Measurements from ENCODE around the gene TMIGD3. TPM values are rescaled to one million over a fixed set of nuclear protein-coding genes. Genes with fewer than 3 reads are reported as not detected.
A peak's percentile ranks its signal among the peaks of the same experiment; 100 is the strongest.
"Not testable (repeated sequence)": the region's sequence is repeated elsewhere in the genome, so short reads cannot be mapped to it uniquely, and the experiment has no call there.

TMIGD3 gene
- total and polyA plus RNA-seq, 2 donors (not counting 1 experiment from before 2014, with no cell fraction given): not detected

- no peak overlapping the region for H2AFZ ChIP-seq (ENCODE audit: low read length)
- no peaks in the 10 kb centered on the region for H3K27me3 ChIP-seq (ENCODE audit: control insufficient read depth, insufficient read depth, low read length)
- TF ChIP-seq CTCF (conservative IDR thresholded peaks at IDR 0.05 in 1 of 2, IDR thresholded peaks at IDR 0.05 in 1 of 2; ENCODE audit: low read depth in 1 of 2, low read length in 2 of 2) (no peak), EZH2 (IDR thresholded peaks at IDR 0.05; ENCODE audit: low read length, missing control alignments) (no peak)
- no peaks in the 10 kb centered on the region for H4K20me1 ChIP-seq (ENCODE audit: control insufficient read depth, extremely low read depth, insufficient read depth, low read length)
- no peak overlapping the region for H3K4me2 ChIP-seq (ENCODE audit: extremely low read depth, insufficient read depth, low read length)
- no peak for DNase-seq (ENCODE audit: low read depth in 2 of 2)
- H3K4me3 ChIP-seq (replicated peaks in 1 of 4; ENCODE audit: control extremely low read depth in 1 of 4, insufficient read depth in 1 of 4, low read depth in 3 of 4, low read length in 4 of 4): no peak overlapping the region
- H3K4me1 ChIP-seq (ENCODE audit: control insufficient read depth, extremely low read depth, insufficient read depth, low read length): peaks cover 5% of the 10 kb centered on the region
- H3K27ac ChIP-seq (ENCODE audit: insufficient read depth, low read length): no peak overlapping the region
- no peak overlapping the region for H3K9ac ChIP-seq (ENCODE audit: insufficient read depth, low read length)
- no peaks in the 10 kb centered on the region for H3K36me3 ChIP-seq (ENCODE audit: control insufficient read depth, insufficient read depth, low read length)
- H3K9me3 ChIP-seq (ENCODE audit: control insufficient read depth, insufficient read depth, low read depth, low read length): no peaks in the 10 kb centered on the region
- no peaks in the 10 kb centered on the region for H3K79me2 ChIP-seq (ENCODE audit: control insufficient read depth, insufficient read depth, low read length)
Observed at GRCh38 chr1:111551623-111552411, 48.4 kb upstream of the TMIGD3 start.

- H3K79me2 ChIP-seq (ENCODE audit: control insufficient read depth, insufficient read depth, low read length); H2AFZ ChIP-seq (ENCODE audit: low read length); H3K36me3 ChIP-seq (ENCODE audit: control insufficient read depth, insufficient read depth, low read length); H3K4me1 ChIP-seq (ENCODE audit: control insufficient read depth, extremely low read depth, insufficient read depth, low read length); H3K9ac ChIP-seq (ENCODE audit: insufficient read depth, low read length); H3K27ac ChIP-seq (ENCODE audit: insufficient read depth, low read length); H3K27me3 ChIP-seq (ENCODE audit: control insufficient read depth, insufficient read depth, low read length); H3K4me2 ChIP-seq (ENCODE audit: extremely low read depth, insufficient read depth, low read length); H4K20me1 ChIP-seq (ENCODE audit: control insufficient read depth, extremely low read depth, insufficient read depth, low read length); DNase-seq (ENCODE audit: low read depth in 2 of 2); H3K9me3 ChIP-seq (ENCODE audit: control insufficient read depth, insufficient read depth, low read depth, low read length); H3K4me3 ChIP-seq (replicated peaks in 1 of 4; ENCODE audit: control extremely low read depth in 1 of 4, insufficient read depth in 1 of 4, low read depth in 3 of 4, low read length in 4 of 4): not testable (repeated sequence)
Observed at GRCh38 chr1:111547786-111548185, 44.4 kb upstream of the TMIGD3 start.

- TF ChIP-seq CTCF (conservative IDR thresholded peaks at IDR 0.05 in 1 of 2, IDR thresholded peaks at IDR 0.05 in 1 of 2; ENCODE audit: low read depth in 1 of 2, low read length in 2 of 2) (no peak), EZH2 (IDR thresholded peaks at IDR 0.05; ENCODE audit: low read length, missing control alignments) (no peak)
- no peak overlapping the region for H3K4me2 ChIP-seq (ENCODE audit: extremely low read depth, insufficient read depth, low read length)
- H2AFZ ChIP-seq (ENCODE audit: low read length): peak overlapping the region; percentile 6
- DNase-seq (ENCODE audit: low read depth in 2 of 2): no peak
- H3K79me2 ChIP-seq (ENCODE audit: control insufficient read depth, insufficient read depth, low read length): no peaks in the 10 kb centered on the region
- H3K4me1 ChIP-seq (ENCODE audit: control insufficient read depth, extremely low read depth, insufficient read depth, low read length): peaks cover 2% of the 10 kb centered on the region
- no peaks in the 10 kb centered on the region for H3K36me3 ChIP-seq (ENCODE audit: control insufficient read depth, insufficient read depth, low read length)
- no peaks in the 10 kb centered on the region for H3K9me3 ChIP-seq (ENCODE audit: control insufficient read depth, insufficient read depth, low read depth, low read length)
- no peak overlapping the region for H3K4me3 ChIP-seq (replicated peaks in 1 of 4; ENCODE audit: control extremely low read depth in 1 of 4, insufficient read depth in 1 of 4, low read depth in 3 of 4, low read length in 4 of 4)
- H3K27ac ChIP-seq (ENCODE audit: insufficient read depth, low read length): no peak overlapping the region
- H3K27me3 ChIP-seq (ENCODE audit: control insufficient read depth, insufficient read depth, low read length): no peaks in the 10 kb centered on the region
- H4K20me1 ChIP-seq (ENCODE audit: control insufficient read depth, extremely low read depth, insufficient read depth, low read length): no peaks in the 10 kb centered on the region
- no peak overlapping the region for H3K9ac ChIP-seq (ENCODE audit: insufficient read depth, low read length)
Observed at GRCh38 chr1:111542187-111542586, 38.8 kb upstream of the TMIGD3 start.

Data from fibroblast of lung (primary cell).